AG10803 (cell line): ENCODE data around the gene FCN2.

Experiments
- DNase-seq: peaks from one replicate; pipeline ENCODE4 v3.0.0; 2010; ENCODE audit warnings: low read depth
- H3K4me3 ChIP-seq: 2 replicates; pipeline ENCODE4 v1.5.1; 2011; ENCODE audit warnings: mild to moderate bottlenecking, low read length, control low read depth
- CTCF ChIP-seq: conservative IDR thresholded peaks from 2 replicates; pipeline ENCODE4 v1.5.1; 2011; ENCODE audit warnings: mild to moderate bottlenecking, low read length, control low read depth, inconsistent platforms

Gene FCN2

GRCh38 chr9:134933076-134933659, 52.6 kb downstream of the FCN2 start:
- no peak overlapping the region for H3K4me3 ChIP-seq
- no peak for TF ChIP-seq CTCF
- no peak for DNase-seq

- TF ChIP-seq CTCF: no peak
- no peak for DNase-seq
- H3K4me3 ChIP-seq: no peak overlapping the region
These were observed 54.5 kb downstream of the FCN2 start for GRCh38 chr9:134935056-134935640.

- no peak overlapping the region for H3K4me3 ChIP-seq
- no peak for DNase-seq
- no peak for TF ChIP-seq CTCF
These were observed 55.2 kb downstream of the FCN2 start for GRCh38 chr9:134935701-134936345.

GRCh38 chr9:134936346-134937163, 55.9 kb downstream of the FCN2 start:
- H3K4me3 ChIP-seq: no peak overlapping the region

More at GRCh38 chr9:134936346-134937163, 55.9 kb downstream of the FCN2 start:
- no peak for DNase-seq
- TF ChIP-seq CTCF: no peak
